Fibroblast of pulmonary artery (primary cell): ENCODE data around the gene DCHS1.
"Not testable (repeated sequence)": the region's sequence is repeated elsewhere in the genome, so short reads cannot be mapped to it uniquely, and the experiment has no call there.

Experiments
- DNase-seq: peaks from one replicate; pipeline ENCODE4 v3.0.0-alpha.2; 2010; ENCODE audit warnings: low read depth
- H3K4me3 ChIP-seq: replicated peaks from 2 replicates; pipeline ENCODE4 v1.5.1; 2011; ENCODE audit warnings: low read depth, mild to moderate bottlenecking, control low read depth, low read length, moderate library complexity
- CTCF ChIP-seq: IDR thresholded peaks from 2 replicates; pipeline ENCODE4 v1.5.1; 2011; ENCODE audit warnings: mild to moderate bottlenecking, control low read depth, low read length, inconsistent platforms; ENCODE audit errors: missing control alignments

The DCHS1 gene

GRCh38 chr11:6692128-6692527, 36.5 kb upstream of the DCHS1 start:
- no peak for TF ChIP-seq CTCF
- H3K4me3 ChIP-seq: no peak overlapping the region
- no peak for DNase-seq

DNA sequence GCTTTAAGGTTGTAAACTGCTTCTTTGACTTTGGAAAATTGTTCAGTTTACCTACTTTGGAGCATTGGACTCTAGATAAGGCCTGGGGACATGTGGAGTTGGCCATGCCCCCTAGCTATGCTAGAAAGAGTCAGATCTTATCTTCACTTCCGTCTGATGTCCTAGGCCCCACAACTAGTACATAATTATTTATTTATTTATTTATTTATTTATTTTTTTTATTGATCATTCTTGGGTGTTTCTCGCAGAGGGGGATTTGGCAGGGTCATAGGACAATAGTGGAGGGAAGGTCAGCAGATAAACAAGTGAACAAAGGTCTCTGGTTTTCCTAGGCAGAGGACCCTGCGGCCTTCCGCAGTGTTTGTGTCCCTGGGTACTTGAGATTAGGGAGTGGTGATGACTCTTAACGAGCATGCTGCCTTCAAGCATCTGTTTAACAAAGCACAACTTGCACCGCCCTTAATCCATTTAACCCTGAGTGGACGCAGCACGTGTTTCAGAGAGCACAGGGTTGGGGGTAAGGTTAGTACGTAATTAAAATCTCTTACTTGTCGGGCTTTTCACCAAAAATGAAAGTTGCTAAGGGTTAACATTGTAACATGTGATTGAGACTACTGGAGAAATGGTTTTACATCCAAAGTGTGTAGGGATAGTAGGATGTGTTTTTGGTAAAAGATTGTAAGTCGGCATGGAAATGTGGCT, 35.0 kb upstream of the DCHS1 start:
- H3K4me3 ChIP-seq, DNase-seq: not testable (repeated sequence)

DNA sequence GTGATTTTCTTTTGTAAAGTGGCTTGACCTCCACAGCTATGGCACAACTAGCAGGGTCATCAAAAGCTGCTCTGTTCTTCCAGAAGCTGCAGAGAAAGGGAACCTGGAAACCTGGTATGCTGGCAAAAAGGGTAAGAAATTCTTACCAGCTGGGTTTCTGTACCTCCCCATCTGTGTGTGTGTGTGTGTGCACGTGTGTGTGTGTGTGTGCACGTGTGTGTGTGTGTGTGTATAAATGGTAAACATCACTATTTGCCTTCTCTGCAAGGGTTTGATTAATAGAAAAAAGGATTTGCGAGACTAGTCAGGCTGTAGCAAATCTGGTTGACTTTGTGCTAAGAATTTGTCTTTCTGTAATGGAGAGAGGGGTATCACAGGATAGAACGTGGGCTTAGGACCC, 32.3 kb upstream of the DCHS1 start:
- H3K4me3 ChIP-seq: no peak overlapping the region
- TF ChIP-seq CTCF: no peak
- DNase-seq: no peak

- TF ChIP-seq CTCF: no peak
- no peak for DNase-seq
- H3K4me3 ChIP-seq: no peak overlapping the region
Observed at GRCh38 chr11:6686006-6686405, 30.4 kb upstream of the DCHS1 start.

DNA sequence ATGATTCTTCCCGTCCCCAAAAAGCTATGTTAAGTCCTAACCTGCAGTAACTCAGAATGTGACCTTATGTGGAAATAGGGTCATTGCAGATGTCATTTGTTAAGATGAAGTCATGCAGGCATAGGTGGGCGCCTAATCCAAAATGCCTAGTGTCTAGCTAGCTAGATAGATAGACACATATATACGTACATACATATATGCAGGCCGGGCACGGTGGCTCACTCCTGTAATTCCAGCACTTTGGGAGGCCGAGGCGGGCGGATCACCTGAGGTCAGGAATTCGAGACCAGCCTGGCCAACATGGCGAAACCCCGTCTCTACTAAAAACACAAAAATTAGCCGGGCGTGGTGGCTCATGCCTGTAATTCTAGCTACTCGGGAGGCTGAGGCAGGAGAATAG, 28.5 kb upstream of the DCHS1 start:
- H3K4me3 ChIP-seq, DNase-seq: not testable (repeated sequence)

DNA sequence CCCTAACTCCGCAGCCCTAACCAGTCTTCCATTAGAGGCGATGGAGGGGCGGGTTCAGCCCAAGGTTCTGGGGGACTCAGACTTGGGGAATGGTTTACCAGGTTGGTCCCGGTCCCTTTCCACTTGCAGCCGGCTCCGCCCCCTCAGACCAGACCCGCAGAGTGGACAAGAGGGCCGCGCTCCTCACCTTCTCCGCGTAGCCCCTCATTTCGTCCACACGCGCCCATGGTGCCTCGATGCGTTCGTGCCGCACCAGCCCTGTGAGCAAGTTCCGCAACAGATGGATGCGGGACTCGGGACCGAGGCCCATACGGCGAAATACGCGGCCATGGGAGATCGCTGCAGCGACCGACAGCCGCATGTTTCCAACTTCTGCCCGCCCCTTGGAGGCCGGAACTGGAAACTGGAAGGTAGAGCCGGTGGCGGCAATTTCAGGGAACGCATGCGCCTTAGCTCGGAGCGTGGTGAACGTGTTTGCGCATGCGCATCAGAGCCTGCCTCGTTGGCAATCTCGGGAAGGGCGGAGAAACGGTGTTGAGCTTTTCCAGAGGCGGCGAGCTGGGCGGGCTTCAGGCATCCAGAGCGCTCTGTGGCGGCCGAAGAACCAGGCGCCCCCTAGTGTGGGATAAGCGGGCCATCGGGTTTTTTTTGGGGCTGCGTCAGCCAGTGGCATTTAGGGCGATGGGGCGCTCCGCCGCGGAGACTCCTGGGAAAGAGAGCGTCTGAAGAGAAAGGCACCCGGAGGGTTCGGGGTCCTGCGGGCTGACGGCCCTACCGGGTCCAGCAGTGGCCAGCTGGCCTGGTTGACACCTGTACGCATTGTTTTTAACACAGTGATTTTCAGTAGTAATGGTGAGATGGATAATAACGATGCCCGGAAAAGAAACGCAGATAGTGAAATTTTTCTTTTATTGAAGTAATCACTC, 27.6 kb upstream of the DCHS1 start, which contains the start of gene MRPL17:
TSS of gene MRPL17 (minus strand) at position 405 of the 926 bp plus-strand sequence. CDS start at position 361, 44 bp downstream.
- peak within 1 kb of the TSS; percentile 96 for H3K4me3 ChIP-seq
- peak; percentile 99 for DNase-seq
- peak; percentile 80 for TF ChIP-seq CTCF

- peak overlapping the region; percentile 96 for H3K4me3 ChIP-seq
- no peak for DNase-seq
- no peak for TF ChIP-seq CTCF
Observed at GRCh38 chr11:6682591-6682935, 27.0 kb upstream of the DCHS1 start.
